Activated CD4-positive, CD25-positive, alpha-beta regulatory T cell treated with anti-CD3 and anti-CD28 coated beads, Interleukin-2, amount 50 U/mL, for 72 hours (primary cell): ENCODE data around the gene OR4E1.
"Not testable (repeated sequence)": the region's sequence is repeated elsewhere in the genome, so short reads cannot be mapped to it uniquely, and the experiment has no call there.

Source experiments
- DNase-seq: peaks from one replicate; pipeline ENCODE4 v3.0.0; 2021

Gene OR4E1

GRCh38 chr14:21673718-21674117 is at the start of gene OR4E1:
TSS of gene OR4E1 (minus strand) at chr14:21673818. CDS start at chr14:21670935, 2,883 bp downstream.
- DNase-seq: no peak

DNA sequence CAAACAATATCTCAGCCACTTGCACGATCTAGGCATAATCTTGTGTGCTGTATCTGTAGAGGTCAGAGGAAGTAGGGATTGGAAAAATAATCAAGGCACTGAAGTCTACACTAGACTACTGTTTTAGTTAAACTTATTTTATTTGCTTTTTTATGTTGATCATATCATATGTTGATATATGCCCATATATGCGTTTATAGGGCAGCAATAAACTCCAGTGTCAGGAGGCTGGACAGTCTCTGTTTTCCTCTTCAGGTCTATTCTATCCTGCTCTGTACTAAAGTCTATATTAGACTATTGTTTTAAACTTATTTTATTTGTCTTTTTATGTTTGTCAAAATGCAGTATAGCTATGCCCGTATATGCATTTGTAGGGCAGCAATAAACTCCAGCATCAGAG is 47.9 kb upstream of the OR4E1 start:
- DNase-seq: no peak

- no peak for DNase-seq
These were observed 46.2 kb upstream of the OR4E1 start for GRCh38 chr14:21719841-21720240.

GRCh38 chr14:21714318-21714929 is 40.8 kb upstream of the OR4E1 start:
- no peak for DNase-seq

DNA sequence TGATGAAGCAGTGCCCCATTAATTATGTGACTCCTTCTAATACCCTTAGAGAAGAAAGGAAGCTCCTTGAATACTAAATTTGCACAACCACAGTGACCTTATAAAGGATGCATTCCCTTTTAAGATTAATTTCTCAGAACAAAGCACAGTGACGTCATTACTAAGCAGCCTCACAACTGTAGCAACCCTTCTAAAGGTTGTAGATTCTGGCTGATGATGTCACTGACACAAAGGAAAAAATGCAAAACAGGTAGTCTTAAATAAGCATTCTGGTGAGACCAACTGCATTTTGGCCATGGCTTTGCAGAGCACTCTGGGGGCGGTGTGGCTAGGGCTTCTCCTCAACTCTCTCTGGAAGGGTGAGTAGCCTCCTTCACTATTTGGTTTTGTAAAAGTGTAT is 38.4 kb upstream of the OR4E1 start:
- no peak for DNase-seq

- no peak for DNase-seq
These were observed 37.8 kb upstream of the OR4E1 start for GRCh38 chr14:21711360-21711961.

DNA sequence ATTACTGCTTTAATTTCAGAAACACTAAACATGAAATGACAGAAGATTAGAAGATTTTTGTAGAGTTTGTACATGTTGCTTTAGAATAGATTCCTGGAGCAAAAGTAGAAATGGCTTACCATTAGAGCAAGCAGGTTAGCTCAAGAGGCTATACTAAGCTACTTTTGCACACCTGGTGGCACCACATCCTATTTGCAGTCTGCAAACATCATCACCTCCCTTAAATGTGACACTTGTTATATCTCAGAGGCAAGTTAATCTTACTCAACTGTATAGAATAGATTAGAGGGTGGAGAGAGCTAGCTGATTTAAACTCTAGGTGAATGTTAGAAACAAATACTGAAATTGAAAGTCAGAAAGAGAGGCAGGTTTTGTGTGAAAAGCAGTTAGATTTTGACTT is 30.7 kb upstream of the OR4E1 start:
- DNase-seq: no peak

DNA sequence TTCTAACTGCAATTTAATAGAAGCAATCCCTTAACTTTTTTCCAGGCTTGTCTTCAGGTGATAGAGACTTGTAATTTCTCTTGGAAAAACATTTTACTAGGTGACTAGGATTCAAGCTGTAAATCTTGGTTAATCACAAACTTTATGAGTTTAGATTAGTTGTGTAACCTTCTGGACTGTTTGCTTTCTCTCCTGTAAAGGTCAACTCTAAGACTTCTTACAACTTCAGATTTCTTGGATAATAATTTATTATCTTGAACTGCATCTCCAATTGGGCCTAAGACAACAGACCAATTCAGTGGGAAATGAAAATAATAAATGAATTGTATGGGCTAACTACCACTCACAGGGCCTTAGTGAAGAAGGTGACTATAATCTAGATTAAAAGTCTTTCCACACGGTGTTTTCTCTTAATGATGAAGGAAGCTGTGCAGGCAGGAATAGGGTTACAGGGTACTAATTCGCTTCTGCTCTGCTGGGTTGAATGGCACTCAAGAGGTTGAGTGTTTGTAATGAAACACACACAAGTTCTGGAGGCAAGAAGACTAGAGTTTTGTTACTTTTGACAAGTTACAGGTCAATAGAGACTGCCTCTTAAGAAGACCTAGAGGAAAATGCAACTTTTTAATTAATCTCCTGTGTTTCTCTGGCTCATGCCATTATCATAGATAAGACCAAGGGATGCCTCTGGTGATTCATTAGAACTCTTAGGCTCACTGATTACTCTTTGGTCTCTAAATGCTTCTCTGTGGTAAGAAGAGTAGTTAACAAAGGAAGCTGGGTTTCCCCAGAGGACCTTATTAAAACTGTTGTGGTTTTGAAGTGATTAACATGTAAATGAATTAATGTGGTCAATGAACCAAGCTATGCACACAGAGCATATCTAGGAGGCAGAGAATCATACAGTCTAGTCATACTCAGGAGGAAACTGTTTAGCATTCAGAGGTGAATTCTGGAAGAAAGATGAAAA is 30.0 kb upstream of the OR4E1 start:
- no peak for DNase-seq

DNA sequence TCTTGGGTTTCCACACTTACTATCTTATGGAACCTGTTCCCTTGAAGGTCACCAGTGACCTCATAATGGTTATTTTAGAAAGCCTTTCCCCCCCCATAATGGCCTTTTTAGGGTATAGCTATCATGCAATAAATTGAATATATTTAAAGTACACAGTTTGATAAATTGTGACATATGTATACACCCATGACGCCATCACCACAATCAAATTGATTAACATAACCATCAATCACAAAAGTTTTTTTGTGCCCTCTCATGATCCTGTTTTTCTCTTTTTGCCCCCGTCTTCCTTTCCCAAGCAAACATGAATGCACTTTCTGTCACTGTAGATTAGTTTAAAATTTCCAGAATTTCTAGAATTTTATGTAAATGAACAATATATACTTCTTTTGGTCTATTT is 28.7 kb upstream of the OR4E1 start:
- no peak for DNase-seq

DNA sequence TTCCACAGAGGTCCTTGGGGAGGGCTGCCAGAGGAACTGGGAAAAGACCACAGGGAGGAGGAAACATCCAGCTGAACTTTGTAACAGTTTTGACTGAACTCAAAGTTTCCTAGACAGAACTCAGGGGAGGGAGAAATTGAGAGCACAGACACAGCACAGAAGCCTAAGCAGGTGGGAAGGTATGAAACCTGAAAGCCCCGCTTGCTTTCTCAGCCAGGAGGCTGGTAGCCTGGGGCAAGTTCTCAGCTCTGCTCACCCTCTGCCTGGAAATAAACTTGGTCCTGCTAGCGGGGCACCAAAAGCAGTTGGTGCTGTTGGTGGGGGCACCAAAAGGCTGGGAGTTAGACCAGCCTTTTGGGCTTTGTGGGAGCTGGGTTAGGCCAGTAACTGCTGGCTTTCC is 25.9 kb upstream of the OR4E1 start:
- no peak for DNase-seq

DNA sequence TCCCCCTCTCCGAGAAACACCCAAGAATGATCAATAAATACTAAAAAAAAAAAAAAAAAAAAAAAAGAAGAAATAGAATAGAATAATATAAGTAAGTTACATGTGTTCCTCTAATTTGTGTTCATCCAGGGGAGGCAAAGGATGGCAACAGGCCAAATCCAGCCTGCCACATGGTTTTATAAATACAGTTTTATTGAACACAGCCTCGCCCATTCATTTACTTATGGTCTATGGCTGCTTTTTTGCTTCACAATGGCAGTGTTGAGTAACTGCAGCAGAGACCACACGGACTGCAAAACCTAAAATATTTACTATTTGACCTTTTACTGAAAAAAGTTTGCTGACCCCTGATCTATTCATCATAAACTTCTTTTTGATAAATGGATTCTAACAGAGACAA is 24.9 kb upstream of the OR4E1 start:
- DNase-seq: not testable (repeated sequence)

DNA sequence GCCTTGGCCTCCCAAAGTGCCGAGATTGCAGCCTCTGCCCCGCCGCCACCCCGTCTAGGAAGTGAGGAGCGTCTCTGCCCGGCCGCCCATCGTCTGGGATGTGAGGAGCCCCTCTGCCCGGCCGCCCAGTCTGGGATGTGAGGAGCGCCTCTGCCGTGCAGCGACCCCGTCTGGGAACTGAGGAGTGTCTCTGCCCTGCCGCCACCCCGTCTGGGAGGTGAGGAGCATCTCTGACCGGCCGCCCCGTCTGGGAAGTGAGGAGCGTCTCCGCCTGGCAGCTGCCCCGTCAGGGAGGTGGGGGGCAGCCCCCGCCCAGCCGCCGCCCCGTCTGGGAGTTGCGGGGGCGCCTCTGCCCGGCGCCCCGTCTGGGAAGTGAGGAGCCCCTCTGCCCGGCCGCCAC is 24.0 kb upstream of the OR4E1 start:
- not testable (repeated sequence) for DNase-seq

GRCh38 chr14:21694425-21694824 is 20.8 kb upstream of the OR4E1 start:
- no peak for DNase-seq

DNA sequence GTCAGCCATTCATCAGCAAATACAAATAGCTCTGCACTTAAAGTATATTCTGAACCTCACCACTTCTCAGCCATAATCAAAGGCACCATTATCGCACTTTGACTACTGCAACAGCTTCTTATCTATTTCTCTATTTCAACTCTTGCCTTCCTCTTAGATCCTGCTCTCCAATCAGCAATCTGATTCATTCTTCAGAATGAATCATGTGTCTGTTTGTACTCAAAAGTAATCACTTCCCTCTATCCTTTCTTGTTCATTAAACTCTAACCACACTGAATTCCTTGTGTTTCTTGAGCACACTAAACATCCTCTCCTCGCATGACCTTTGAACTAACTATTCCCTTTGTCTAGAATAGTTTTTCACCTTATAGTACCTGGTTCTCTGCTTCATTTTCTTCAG is 12.8 kb upstream of the OR4E1 start:
- no peak for DNase-seq

- DNase-seq: no peak
These were observed 6.5 kb upstream of the OR4E1 start for GRCh38 chr14:21680072-21680471.

GRCh38 chr14:21675566-21675965 is 1.9 kb upstream of the OR4E1 start:
- DNase-seq: no peak

DNA sequence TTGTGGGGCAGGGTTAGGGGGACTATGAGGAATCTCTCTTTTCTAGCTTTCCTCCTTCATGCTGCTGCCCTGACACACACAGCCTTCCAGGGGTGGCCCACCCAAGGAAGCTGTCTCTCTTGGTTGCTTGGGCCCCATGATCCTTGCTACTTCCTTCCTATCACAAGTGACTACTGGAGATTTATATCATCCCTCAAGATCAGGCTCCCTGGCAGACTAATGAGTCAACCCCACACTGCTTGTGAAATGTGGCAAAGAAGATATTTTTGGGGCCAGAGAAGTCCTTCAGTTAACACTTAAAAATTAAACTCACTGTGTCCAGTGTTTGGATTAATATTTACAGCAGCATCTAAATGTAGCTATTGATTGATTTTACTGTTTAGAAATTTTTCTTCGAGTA is 1.5 kb downstream of the OR4E1 start:
- no peak for DNase-seq

- DNase-seq: no peak
These were observed 2.2 kb downstream of the OR4E1 start for GRCh38 chr14:21671371-21671770.

DNA sequence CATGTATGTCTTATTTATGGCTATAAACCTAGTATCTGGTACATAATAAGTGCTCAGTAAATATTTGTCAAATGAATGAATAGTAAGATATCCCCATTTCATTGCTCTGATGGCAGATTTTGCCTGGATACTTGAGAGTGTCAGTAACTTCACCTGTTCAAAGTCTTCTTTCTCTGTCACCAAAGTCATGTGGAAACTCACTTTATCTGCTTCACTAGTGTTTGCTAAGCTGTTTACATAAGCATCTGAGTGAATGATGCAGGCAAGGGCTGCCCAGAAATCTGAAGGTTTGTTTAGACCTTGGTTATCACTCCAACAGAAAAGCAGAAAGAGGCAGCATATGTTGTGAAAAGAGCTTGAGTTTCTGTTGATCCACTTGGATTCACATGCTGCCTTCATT is 4.3 kb downstream of the OR4E1 start:
- no peak for DNase-seq

GRCh38 chr14:21668377-21668776 is 5.2 kb downstream of the OR4E1 start:
- no peak for DNase-seq

- DNase-seq: no peak
These were observed 16.6 kb downstream of the OR4E1 start for GRCh38 chr14:21656980-21657379.

GRCh38 chr14:21654215-21654614 is 19.4 kb downstream of the OR4E1 start:
- DNase-seq: no peak

DNA sequence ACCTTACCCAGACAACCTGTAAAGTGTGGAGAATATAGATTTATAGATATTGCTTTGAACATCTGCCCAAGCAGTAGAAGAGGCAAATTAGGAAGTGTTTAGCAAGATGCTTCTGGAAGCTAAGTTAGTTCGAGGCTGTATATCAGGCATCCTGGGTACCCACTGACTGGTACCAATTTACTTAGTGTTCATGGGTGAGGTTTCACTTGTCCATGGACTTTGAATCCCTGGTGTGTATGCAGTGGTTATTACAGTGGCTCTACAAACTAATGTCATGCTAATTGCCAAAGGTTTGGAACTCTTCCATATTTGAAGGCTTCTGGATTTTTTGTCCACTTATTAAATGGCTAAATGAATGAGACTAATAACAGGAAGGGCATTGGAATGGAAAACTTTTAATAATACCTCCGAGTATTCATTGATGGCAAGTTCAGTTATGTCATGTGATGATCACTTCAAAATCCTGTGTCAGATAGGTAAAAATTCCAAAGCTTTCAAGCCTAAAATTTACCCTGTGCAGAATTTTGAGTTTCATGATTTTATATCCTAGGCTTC is 20.2 kb downstream of the OR4E1 start, which contains the start of gene OR4E2:
OR4E2 (plus strand) TSS at position 505 of the 555 bp plus-strand sequence. CDS start 11,248 bp downstream, outside the sequence.
- no peak for DNase-seq
